H1 (cell line): ENCODE measurements around the gene CCDC80.

Source experiments
- CEBPB ChIP-seq: IDR thresholded peaks from 2 replicates; pipeline ENCODE4 v1.6.1; 2012; ENCODE audit warnings: low read depth, low read length
- CREB1 ChIP-seq: IDR thresholded peaks from 2 replicates; pipeline ENCODE4 v1.6.1; 2012; ENCODE audit warnings: inconsistent platforms
- CTCF ChIP-seq, 3 experiments: IDR thresholded peaks; 1 replicate in 2 of 3; 2 replicates in 1 of 3; pipeline versions ENCODE4 v1.5.1 to v1.6.1; 2011; ENCODE audit warnings: low read length in 3 of 3, mild to moderate bottlenecking in 3 of 3, inconsistent platforms in 2 of 3, low read depth in 1 of 3, moderate library complexity in 1 of 3; ENCODE audit not compliant: insufficient read depth in 1 of 3; ENCODE audit errors: control extremely low read depth in 1 of 3
- EZH2 ChIP-seq: fragments of 200-600 bp; sonication (generic); IDR thresholded peaks from 2 replicates; pipeline ENCODE4 v1.7.1; 2012; ENCODE audit warnings: low read depth, mild to moderate bottlenecking, moderate library complexity, low read length, inconsistent platforms; ENCODE audit not compliant: severe bottlenecking
- JUN ChIP-seq: IDR thresholded peaks from 2 replicates; pipeline ENCODE4 v1.6.1; 2011; ENCODE audit warnings: low read depth, mild to moderate bottlenecking, improper control_type of control experiment, low read length
- MAX ChIP-seq: IDR thresholded peaks from 2 replicates; pipeline ENCODE4 v1.6.1; 2012; ENCODE audit warnings: inconsistent platforms
- POLR2A ChIP-seq, 2 experiments: IDR thresholded peaks; 1 replicate in 1 of 2; 2 replicates in 1 of 2; pipeline ENCODE4 v1.6.1; 2011; ENCODE audit warnings: low read depth in 2 of 2, low read length in 2 of 2, mild to moderate bottlenecking in 2 of 2; ENCODE audit errors: control extremely low read depth in 1 of 2
- RXRA ChIP-seq: IDR thresholded peaks from 2 replicates; pipeline ENCODE4 v1.6.1; 2011; ENCODE audit warnings: low read depth, mild to moderate bottlenecking, low read length, moderate library complexity; ENCODE audit not compliant: insufficient read depth
- SIN3A ChIP-seq, 2 experiments: IDR thresholded peaks in 1 of 2; conservative IDR thresholded peaks in 1 of 2; 2 replicates each; pipeline ENCODE4 v1.6.1; 2011 to 2012; ENCODE audit warnings: low read length in 2 of 2, improper control_type of control experiment in 1 of 2, low read depth in 1 of 2, mild to moderate bottlenecking in 1 of 2
- SP4 ChIP-seq: IDR thresholded peaks from 2 replicates; pipeline ENCODE4 v1.6.1; 2012; ENCODE audit warnings: low read length, inconsistent platforms
- TF ChIP-seq, protein P1 (sequence below): IDR thresholded peaks from 2 replicates; pipeline ENCODE4 v1.6.1; 2012; ENCODE audit warnings: low read length, inconsistent platforms

GRCh38 chr3:112689989-112690388 is 49.0 kb upstream of the CCDC80 start:
- TF ChIP-seq POLR2A (IDR thresholded peaks at IDR 0.05; ENCODE audit: control extremely low read depth in 1 of 2, low read depth in 2 of 2, low read length in 2 of 2) (no peak), CEBPB (no peak), EZH2 (no peak), SIN3A (conservative IDR thresholded peaks at IDR 0.05 in 1 of 2, IDR thresholded peaks at IDR 0.05 in 1 of 2; ENCODE audit: low read depth in 1 of 2, low read length in 2 of 2) (no peak), CTCF (IDR thresholded peaks at IDR 0.05; ENCODE audit: control extremely low read depth in 1 of 3, insufficient read depth in 1 of 3, low read depth in 1 of 3, low read length in 3 of 3) (no peak), MAX (no peak), SP4 (no peak), JUN (no peak), CREB1 (no peak), RXRA (no peak)
- TF ChIP-seq, protein P1, sequence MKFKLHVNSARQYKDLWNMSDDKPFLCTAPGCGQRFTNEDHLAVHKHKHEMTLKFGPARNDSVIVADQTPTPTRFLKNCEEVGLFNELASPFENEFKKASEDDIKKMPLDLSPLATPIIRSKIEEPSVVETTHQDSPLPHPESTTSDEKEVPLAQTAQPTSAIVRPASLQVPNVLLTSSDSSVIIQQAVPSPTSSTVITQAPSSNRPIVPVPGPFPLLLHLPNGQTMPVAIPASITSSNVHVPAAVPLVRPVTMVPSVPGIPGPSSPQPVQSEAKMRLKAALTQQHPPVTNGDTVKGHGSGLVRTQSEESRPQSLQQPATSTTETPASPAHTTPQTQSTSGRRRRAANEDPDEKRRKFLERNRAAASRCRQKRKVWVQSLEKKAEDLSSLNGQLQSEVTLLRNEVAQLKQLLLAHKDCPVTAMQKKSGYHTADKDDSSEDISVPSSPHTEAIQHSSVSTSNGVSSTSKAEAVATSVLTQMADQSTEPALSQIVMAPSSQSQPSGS = no peak
